Activated CD4-positive, CD25-positive, alpha-beta regulatory T cell treated with anti-CD3 and anti-CD28 coated beads, Interleukin-2, amount 50 U/mL, for 24 hours (primary cell): ENCODE results near the gene ATP11A.

ENCODE experiments used
- ATAC-seq, 2 donors: fragments of 150-1000 bp; cut with Tn5 transposase; one replicate each; pipeline ENCODE4 v1.10.0; 2021; ENCODE audit warnings: mild to moderate bottlenecking in 1 of 2, moderate library complexity in 1 of 2

ATP11A gene

GRCh38 chr13:112744168-112745021 is 54.6 kb downstream of the ATP11A start:
- ATAC-seq: no peak

- no peak for ATAC-seq
These were observed 56.2 kb downstream of the ATP11A start for GRCh38 chr13:112746044-112746443.

GRCh38 chr13:112747256-112747655 is 57.4 kb downstream of the ATP11A start:
- ATAC-seq: no peak

GRCh38 chr13:112748947-112749735 is 59.3 kb downstream of the ATP11A start:
- no peak for ATAC-seq

- ATAC-seq: no peak
These were observed 60.7 kb downstream of the ATP11A start for GRCh38 chr13:112750570-112750969.

- ATAC-seq: no peak
These were observed 61.8 kb downstream of the ATP11A start for GRCh38 chr13:112751617-112752016.

GRCh38 chr13:112752211-112752610 is 62.4 kb downstream of the ATP11A start:
- ATAC-seq: no peak

- ATAC-seq: peak; percentile 80 to 91
These were observed 63.1 kb downstream of the ATP11A start for GRCh38 chr13:112752711-112753541.

GRCh38 chr13:112753833-112754232 is 64.0 kb downstream of the ATP11A start:
- ATAC-seq: no peak

GRCh38 chr13:112754281-112755025 is 64.6 kb downstream of the ATP11A start:
- ATAC-seq: no peak

GRCh38 chr13:112755331-112755730 is 65.5 kb downstream of the ATP11A start:
- ATAC-seq: no peak

GRCh38 chr13:112756081-112756480 is 66.2 kb downstream of the ATP11A start:
- no peak for ATAC-seq

GRCh38 chr13:112756511-112756966 is 66.7 kb downstream of the ATP11A start:
- no peak for ATAC-seq

- no peak for ATAC-seq
These were observed 67.3 kb downstream of the ATP11A start for GRCh38 chr13:112756967-112757758.

GRCh38 chr13:112757759-112758086 is 67.9 kb downstream of the ATP11A start:
- ATAC-seq: no peak

GRCh38 chr13:112759053-112759452 is 69.2 kb downstream of the ATP11A start:
- no peak for ATAC-seq

GRCh38 chr13:112759827-112760226 is 70.0 kb downstream of the ATP11A start:
- ATAC-seq: no peak

- ATAC-seq: no peak
These were observed 70.6 kb downstream of the ATP11A start for GRCh38 chr13:112760435-112760834.

- ATAC-seq: no peak
These were observed 71.1 kb downstream of the ATP11A start for GRCh38 chr13:112760931-112761330.

GRCh38 chr13:112761701-112762689 is 72.2 kb downstream of the ATP11A start:
- no peak for ATAC-seq
